Measurements from ENCODE around the gene HOGA1.

- TF ChIP-seq CTCF (IDR thresholded peaks at IDR 0.05; ENCODE audit: insufficient read depth, low read length, poor library complexity, severe bottlenecking) (no peak), EZH2phosphoT487 (conservative IDR thresholded peaks at IDR 0.05; ENCODE audit: low read length) (no peak)
Observed at GRCh38 chr10:97574374-97575126, 9.6 kb upstream of the HOGA1 start.

All from SU-DHL-6 (cell line).